ENCODE results near the gene EMC6.

GRCh38 chr17:3681565-3681964, 13.0 kb downstream of the EMC6 start:
- TF ChIP-seq, protein P1, sequence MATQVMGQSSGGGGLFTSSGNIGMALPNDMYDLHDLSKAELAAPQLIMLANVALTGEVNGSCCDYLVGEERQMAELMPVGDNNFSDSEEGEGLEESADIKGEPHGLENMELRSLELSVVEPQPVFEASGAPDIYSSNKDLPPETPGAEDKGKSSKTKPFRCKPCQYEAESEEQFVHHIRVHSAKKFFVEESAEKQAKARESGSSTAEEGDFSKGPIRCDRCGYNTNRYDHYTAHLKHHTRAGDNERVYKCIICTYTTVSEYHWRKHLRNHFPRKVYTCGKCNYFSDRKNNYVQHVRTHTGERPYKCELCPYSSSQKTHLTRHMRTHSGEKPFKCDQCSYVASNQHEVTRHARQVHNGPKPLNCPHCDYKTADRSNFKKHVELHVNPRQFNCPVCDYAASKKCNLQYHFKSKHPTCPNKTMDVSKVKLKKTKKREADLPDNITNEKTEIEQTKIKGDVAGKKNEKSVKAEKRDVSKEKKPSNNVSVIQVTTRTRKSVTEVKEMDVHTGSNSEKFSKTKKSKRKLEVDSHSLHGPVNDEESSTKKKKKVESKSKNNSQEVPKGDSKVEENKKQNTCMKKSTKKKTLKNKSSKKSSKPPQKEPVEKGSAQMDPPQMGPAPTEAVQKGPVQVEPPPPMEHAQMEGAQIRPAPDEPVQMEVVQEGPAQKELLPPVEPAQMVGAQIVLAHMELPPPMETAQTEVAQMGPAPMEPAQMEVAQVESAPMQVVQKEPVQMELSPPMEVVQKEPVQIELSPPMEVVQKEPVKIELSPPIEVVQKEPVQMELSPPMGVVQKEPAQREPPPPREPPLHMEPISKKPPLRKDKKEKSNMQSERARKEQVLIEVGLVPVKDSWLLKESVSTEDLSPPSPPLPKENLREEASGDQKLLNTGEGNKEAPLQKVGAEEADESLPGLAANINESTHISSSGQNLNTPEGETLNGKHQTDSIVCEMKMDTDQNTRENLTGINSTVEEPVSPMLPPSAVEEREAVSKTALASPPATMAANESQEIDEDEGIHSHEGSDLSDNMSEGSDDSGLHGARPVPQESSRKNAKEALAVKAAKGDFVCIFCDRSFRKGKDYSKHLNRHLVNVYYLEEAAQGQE (IDR thresholded peaks at IDR 0.05; ENCODE audit: insufficient read depth in 1 of 2, low read depth in 2 of 2, low read length in 2 of 2): no peak
- TF ChIP-seq TAF1 (IDR thresholded peaks at IDR 0.05; ENCODE audit: borderline replicate concordance, insufficient read depth, low read length) (no peak), POLR2AphosphoS5 (IDR thresholded peaks at IDR 0.05; ENCODE audit: low read depth, low read length) (no peak), SIN3A (IDR thresholded peaks at IDR 0.05; ENCODE audit: borderline replicate concordance, insufficient read depth, low read length) (no peak), FOXP2 (optimal IDR thresholded peaks at IDR 0.05; ENCODE audit: borderline replicate concordance, extremely low read depth, extremely low read length, insufficient read depth) (no peak)

All from PFSK-1 (cell line).